ENCODE results near the gene KLHDC4.

GRCh38 chr16:87780385-87780989 lies 14.7 kb upstream of the KLHDC4 start:
- no peak for TF ChIP-seq POLR2AphosphoS5 (IDR thresholded peaks at IDR 0.05; ENCODE audit: low read depth, low read length)
- TF ChIP-seq POLR2A (IDR thresholded peaks at IDR 0.05; ENCODE audit: low read depth, low read length): no peak
- TF ChIP-seq TAF1 (IDR thresholded peaks at IDR 0.05; ENCODE audit: borderline replicate concordance, low read depth, low read length): no peak

All from GM12892 (cell line).